Endothelial cell (in vitro differentiated cells): Measurements from ENCODE around the gene SFSWAP. TPM values are rescaled to one million over a fixed set of nuclear protein-coding genes. Genes with fewer than 3 reads are reported as not detected.

Source experiments
- DNase-seq: peaks from one replicate; pipeline ENCODE4 v3.0.0; 2021; ENCODE audit warnings: low spot score
- H3K27ac Mint-ChIP-seq: one replicate; pipeline ENCODE4 v1.8.0; 2021; ENCODE audit warnings: mixed read lengths, inconsistent platforms; ENCODE audit not compliant: unreplicated experiment
- H3K27me3 Mint-ChIP-seq: one replicate; pipeline ENCODE4 v1.8.0; 2021; ENCODE audit warnings: mild to moderate bottlenecking, moderate library complexity, mixed read lengths, inconsistent platforms; ENCODE audit not compliant: unreplicated experiment
- H3K36me3 Mint-ChIP-seq: one replicate; pipeline ENCODE4 v1.8.0; 2021; ENCODE audit warnings: mild to moderate bottlenecking, low read depth, mixed read lengths, inconsistent platforms; ENCODE audit not compliant: unreplicated experiment
- H3K4me1 Mint-ChIP-seq: one replicate; pipeline ENCODE4 v1.8.0; 2021; ENCODE audit warnings: mild to moderate bottlenecking, mixed read lengths, inconsistent platforms; ENCODE audit not compliant: unreplicated experiment
- H3K4me3 Mint-ChIP-seq: one replicate; pipeline ENCODE4 v1.8.0; 2021; ENCODE audit warnings: mild to moderate bottlenecking, mixed read lengths, inconsistent platforms; ENCODE audit not compliant: unreplicated experiment
- H3K9me3 Mint-ChIP-seq: one replicate; pipeline ENCODE4 v1.8.0; 2021; ENCODE audit warnings: mixed read lengths, inconsistent platforms; ENCODE audit not compliant: unreplicated experiment
- total RNA-seq: library from RNA; stranded (reverse); fragmentation: NEBNext Ultra II Directional; extraction: Animal tissue kit (Norgen Biotek cat#: 25700); gene quantifications from one replicate; pipeline ENCODE4 v1.2.1, GENCODE V29; 2021; ENCODE audit not compliant: unreplicated experiment
- TF ChIP-seq, protein P1 (sequence below): fragments of 200-600 bp; sonication (generic); IDR thresholded peaks from one replicate; pipeline ENCODE4 v1.5.0; 2021; ENCODE audit warnings: antibody characterized with exemption; ENCODE audit not compliant: unreplicated experiment

SFSWAP gene
- total RNA-seq, 1 donor from 2014 or later, result 56.3 TPM

DNA sequence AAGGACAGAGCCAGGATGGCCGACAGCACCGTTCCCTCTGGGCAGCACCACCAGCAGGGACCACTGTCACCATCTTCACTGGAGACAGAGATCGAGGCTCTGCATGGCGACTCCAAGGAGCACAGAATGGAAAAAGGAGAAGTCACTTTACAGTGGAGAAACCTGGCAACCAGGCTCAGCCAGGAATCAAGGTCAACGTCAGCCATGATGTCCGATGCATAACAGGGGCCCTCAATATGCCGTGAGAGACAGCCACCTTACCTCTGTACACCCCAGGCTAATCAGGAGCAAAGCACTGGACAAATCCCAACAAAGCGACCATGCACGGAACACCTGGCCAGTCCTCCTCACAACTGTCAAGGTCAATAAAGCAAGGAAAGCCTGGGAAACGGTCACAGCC is 20.6 kb upstream of the SFSWAP start:
- no peaks in the 10 kb centered on the region for H3K4me1 Mint-ChIP-seq
- TF ChIP-seq, protein P1, sequence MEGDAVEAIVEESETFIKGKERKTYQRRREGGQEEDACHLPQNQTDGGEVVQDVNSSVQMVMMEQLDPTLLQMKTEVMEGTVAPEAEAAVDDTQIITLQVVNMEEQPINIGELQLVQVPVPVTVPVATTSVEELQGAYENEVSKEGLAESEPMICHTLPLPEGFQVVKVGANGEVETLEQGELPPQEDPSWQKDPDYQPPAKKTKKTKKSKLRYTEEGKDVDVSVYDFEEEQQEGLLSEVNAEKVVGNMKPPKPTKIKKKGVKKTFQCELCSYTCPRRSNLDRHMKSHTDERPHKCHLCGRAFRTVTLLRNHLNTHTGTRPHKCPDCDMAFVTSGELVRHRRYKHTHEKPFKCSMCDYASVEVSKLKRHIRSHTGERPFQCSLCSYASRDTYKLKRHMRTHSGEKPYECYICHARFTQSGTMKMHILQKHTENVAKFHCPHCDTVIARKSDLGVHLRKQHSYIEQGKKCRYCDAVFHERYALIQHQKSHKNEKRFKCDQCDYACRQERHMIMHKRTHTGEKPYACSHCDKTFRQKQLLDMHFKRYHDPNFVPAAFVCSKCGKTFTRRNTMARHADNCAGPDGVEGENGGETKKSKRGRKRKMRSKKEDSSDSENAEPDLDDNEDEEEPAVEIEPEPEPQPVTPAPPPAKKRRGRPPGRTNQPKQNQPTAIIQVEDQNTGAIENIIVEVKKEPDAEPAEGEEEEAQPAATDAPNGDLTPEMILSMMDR, result no peak
- peaks cover 6% of the 10 kb centered on the region for H3K27me3 Mint-ChIP-seq
- H3K36me3 Mint-ChIP-seq, result peaks cover 4% of the 10 kb centered on the region
- DNase-seq, result no peak
- H3K4me3 Mint-ChIP-seq, result no peak overlapping the region
- no peak overlapping the region for H3K27ac Mint-ChIP-seq
- H3K9me3 Mint-ChIP-seq, result no peaks in the 10 kb centered on the region

DNA sequence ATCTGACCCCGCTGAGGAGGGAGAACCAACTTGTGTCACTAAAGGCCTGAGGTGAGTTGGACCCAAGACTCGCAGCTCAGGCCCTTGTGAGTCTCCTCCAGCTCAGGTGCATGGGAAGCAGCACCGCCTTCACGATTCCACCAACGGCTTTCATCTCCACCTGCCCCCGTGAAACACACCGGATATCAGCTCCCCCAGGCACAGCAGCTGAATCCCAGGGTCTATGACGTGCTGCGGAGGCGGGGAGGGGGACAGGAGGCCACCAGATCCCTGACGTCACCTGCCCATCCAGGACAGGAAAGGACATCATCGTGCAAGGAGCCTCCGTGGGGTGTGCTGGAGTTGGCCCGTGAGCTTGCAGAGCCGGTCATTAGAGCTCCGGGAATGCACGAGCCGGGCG is 18.5 kb upstream of the SFSWAP start:
- no peaks in the 10 kb centered on the region for H3K9me3 Mint-ChIP-seq
- peaks cover 6% of the 10 kb centered on the region for H3K27me3 Mint-ChIP-seq
- no peak overlapping the region for H3K4me3 Mint-ChIP-seq
- DNase-seq, result no peak
- no peaks in the 10 kb centered on the region for H3K4me1 Mint-ChIP-seq
- peaks cover 4% of the 10 kb centered on the region for H3K36me3 Mint-ChIP-seq
- TF ChIP-seq, protein P1, result no peak
- H3K27ac Mint-ChIP-seq, result no peak overlapping the region

DNA sequence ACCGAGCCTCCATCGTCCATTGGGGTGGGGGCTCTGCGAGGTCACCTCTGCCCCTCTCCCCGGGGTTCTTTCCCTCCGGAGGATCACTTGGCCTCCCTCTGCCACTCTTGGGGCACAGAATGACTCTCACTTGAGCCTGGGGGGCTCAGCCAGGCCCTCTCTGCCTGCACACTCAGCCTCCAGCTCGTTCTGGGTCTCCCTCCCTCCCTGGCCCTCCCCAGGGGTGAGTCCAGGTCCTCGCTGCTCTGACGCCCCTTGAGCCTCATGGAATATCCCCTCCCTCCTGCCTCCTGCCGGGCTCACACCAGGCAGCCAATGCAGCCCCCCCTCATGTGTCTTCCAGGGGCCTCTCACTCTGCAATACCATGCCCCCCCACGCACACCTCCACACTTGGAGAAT is 17.7 kb upstream of the SFSWAP start:
- H3K36me3 Mint-ChIP-seq, result peaks cover 4% of the 10 kb centered on the region
- H3K4me1 Mint-ChIP-seq, result no peaks in the 10 kb centered on the region
- no peak overlapping the region for H3K4me3 Mint-ChIP-seq
- no peak overlapping the region for H3K27ac Mint-ChIP-seq
- H3K9me3 Mint-ChIP-seq, result no peaks in the 10 kb centered on the region
- TF ChIP-seq, protein P1, result no peak
- H3K27me3 Mint-ChIP-seq, result peaks cover 6% of the 10 kb centered on the region
- no peak for DNase-seq

DNA sequence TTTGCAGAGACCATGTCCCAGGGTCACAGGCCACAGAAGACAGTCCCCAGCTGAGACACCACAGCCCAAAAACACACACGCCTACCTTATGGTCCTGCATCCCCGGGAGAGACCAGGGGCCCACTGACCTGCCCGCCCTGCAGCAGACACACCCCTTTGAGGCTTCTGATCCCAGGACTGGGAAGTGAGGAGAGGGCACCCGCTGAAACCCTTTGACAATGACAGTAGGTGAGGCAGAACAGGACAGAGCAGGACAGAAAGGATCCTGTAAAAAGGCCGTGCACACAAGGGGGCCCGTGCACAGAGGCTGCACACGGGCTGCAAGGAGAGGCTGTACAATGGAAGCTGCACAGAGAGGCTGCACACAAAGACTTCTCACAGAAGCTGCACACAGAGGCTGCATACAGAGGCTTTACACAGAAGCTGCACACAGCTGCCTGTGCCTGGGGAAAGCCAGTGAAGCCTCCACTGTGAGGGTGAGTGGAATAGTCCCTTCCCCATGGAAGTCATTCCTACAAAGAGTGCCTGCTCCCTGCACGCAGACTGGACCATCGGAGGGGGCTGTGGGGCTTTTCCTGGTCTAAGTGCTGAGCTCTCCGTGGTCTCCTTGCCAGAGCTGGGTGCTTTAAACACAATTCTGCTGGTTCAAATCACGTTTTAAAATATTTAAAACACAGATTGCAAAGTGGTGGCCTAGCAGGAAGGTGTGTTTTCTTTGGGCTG is 16.6 kb upstream of the SFSWAP start:
- Mint-ChIP-seq H3K4me1 (no peaks in the 10 kb centered on the region), H3K27me3 (peaks cover 5% of the 10 kb centered on the region), H3K36me3 (no peaks in the 10 kb centered on the region), H3K27ac (no peak overlapping the region), H3K9me3 (no peaks in the 10 kb centered on the region), H3K4me3 (no peak overlapping the region)
- TF ChIP-seq, protein P1, result no peak
- no peak for DNase-seq

DNA sequence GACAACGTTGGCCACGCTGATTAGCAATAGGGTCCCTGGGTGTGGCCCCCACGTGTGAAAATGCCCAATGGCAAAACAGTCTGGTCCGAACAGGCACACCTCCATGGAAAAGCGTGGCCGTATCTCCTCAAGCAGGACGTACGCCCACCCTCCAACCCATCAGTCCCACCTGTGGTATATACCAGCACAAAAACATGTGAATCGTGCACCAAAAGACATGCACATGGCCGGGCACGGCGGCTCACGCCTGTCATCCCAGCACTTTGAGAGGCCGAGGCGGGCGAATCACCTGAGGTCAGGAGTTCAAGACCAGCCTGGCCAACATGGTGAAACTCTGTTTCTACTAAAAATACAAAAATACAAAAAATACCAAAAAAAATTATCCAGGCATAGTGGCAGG is 14.9 kb upstream of the SFSWAP start:
- peaks cover 3% of the 10 kb centered on the region for H3K36me3 Mint-ChIP-seq
- no peaks in the 10 kb centered on the region for H3K4me1 Mint-ChIP-seq
- no peaks in the 10 kb centered on the region for H3K9me3 Mint-ChIP-seq

More for the DNA sequence above, 14.9 kb upstream of the SFSWAP start:
- no peak for DNase-seq
- Mint-ChIP-seq H3K27ac (no peak overlapping the region), H3K4me3 (no peak overlapping the region), H3K27me3 (peaks cover 5% of the 10 kb centered on the region)
- TF ChIP-seq, protein P1, result no peak
